Lung (tissue), 12 donors: ENCODE results near the gene ITGAV. TPM values are rescaled to one million over a fixed set of nuclear protein-coding genes. Genes with fewer than 3 reads are reported as not detected.

Experiments
- ATAC-seq: fragments of 200-7000 bp; cut with Tn5 transposase; one replicate; pipeline ENCODE4 v1.9.1; 2020; ENCODE audit warnings: moderate number of reproducible peaks; ENCODE audit not compliant: insufficient read depth, low FRiP score
- DNase-seq, 3 donors: peaks; one replicate each; pipeline ENCODE4 v3.0.0-alpha.2; 2013 to 2017
- H3K27ac ChIP-seq, 2 donors: one replicate each; pipeline ENCODE4 v1.5.1; 2013; ENCODE audit warnings: mild to moderate bottlenecking in 2 of 2, moderate library complexity in 2 of 2, control low read depth in 1 of 2, inconsistent platforms in 1 of 2, low read depth in 1 of 2, low read length in 1 of 2
- H3K27me3 ChIP-seq, 3 donors: one replicate each; pipeline ENCODE4 v1.5.1; 2013; ENCODE audit warnings: low read length in 2 of 3; ENCODE audit not compliant: control insufficient read depth in 3 of 3, insufficient read depth in 3 of 3
- H3K36me3 ChIP-seq, 4 donors: one replicate each; pipeline ENCODE4 v1.5.1; 2013; ENCODE audit warnings: low read length in 4 of 4, mild to moderate bottlenecking in 1 of 4, moderate library complexity in 1 of 4; ENCODE audit not compliant: control insufficient read depth in 4 of 4, insufficient read depth in 4 of 4
- H3K4me1 ChIP-seq, 5 donors: one replicate each; pipeline ENCODE4 v1.5.1; 2013; ENCODE audit warnings: low read length in 5 of 5, mild to moderate bottlenecking in 2 of 5, moderate library complexity in 1 of 5; ENCODE audit not compliant: control insufficient read depth in 5 of 5, insufficient read depth in 5 of 5
- H3K4me3 ChIP-seq: one replicate; pipeline ENCODE4 v1.5.1; 2013; ENCODE audit warnings: mild to moderate bottlenecking, control low read depth, moderate library complexity
- H3K9ac ChIP-seq, 2 donors: one replicate each; pipeline ENCODE4 v1.5.1; 2013; ENCODE audit warnings: low read length in 2 of 2, control low read depth in 1 of 2; ENCODE audit not compliant: insufficient read depth in 1 of 2
- H3K9me3 ChIP-seq, 4 donors: one replicate each; pipeline ENCODE4 v1.5.1; 2013; ENCODE audit warnings: low read length in 3 of 4, mild to moderate bottlenecking in 1 of 4, moderate library complexity in 1 of 4; ENCODE audit not compliant: control insufficient read depth in 4 of 4, insufficient read depth in 3 of 4
- WGBS, 2 donors: extraction: QIAGEN DNeasy Blood & Tissue Kit; methylation state at CpG; one replicate each; pipeline ENCODE4 v1.1.7; 2013; 5-methylcytosine and 5-hydroxymethylcytosine counted together
- polyA plus RNA-seq, 2 donors: library from polyadenylated mRNA; stranded (reverse); fragments of 200-250 nt; gene quantifications; one replicate each; pipeline ENCODE4 v1.2.1, GENCODE V29; 2013
- total RNA-seq, 2 donors: library from RNA; depleted of rRNA in 1 of 2; stranded (reverse); fragments of >200 nt in 1 of 2; gene quantifications; one replicate each; pipeline ENCODE4 v1.2.1, GENCODE V29; 2014 to 2021
- TF ChIP-seq, protein P1 (sequence below): IDR thresholded peaks from 2 replicates; pipeline ENCODE4 v1.5.1; 2012; ENCODE audit warnings: mild to moderate bottlenecking; ENCODE audit errors: control extremely low read depth, extremely low read depth
- donor health status: control.
- donor health status: control.
- donor health status: Bipolar disorder and iron deficiency.
- donor health status: healthy.
- donor health status: DM: yes; HTN: yes; CAD: no.

The ITGAV gene
- total and polyA plus RNA-seq, 4 donors, result 10.1 to 91.8 (median 43.8) TPM

DNA sequence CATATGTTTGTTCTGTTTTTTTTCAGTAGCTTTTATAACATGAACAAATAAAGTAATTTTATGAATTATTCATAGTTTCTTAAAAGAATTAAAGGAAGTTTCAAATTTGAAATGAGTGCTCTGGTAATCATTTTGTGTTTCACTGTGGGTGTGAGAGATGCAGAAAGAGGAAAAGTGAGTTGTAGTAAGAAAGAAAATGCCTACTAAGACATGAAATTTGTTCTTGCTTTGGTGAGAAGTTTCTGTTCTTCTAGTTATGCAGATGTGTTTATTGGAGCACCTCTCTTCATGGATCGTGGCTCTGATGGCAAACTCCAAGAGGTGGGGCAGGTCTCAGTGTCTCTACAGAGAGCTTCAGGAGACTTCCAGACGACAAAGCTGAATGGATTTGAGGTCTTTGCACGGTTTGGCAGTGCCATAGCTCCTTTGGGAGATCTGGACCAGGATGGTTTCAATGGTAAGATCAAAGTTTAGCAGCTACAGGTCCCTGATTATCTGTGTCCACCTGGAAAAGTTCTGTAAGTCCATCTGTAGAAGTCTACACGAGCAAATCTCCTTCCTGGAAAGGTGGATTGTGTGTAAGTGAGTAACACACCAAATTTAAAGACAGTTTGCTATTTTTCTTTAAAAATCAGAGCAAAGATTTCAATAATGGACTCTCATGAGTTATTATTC lies 51.4 kb downstream of the ITGAV start:
- Histone ChIP-seq H3K4me3 (no peak overlapping the region), H3K4me1 (peaks cover 0 to 3% (median 0%) of the 10 kb centered on the region in 5 donors), H3K36me3 (peaks cover 4 to 30% (median 7%) of the 10 kb centered on the region in 4 donors), H3K27me3 (no peaks in the 10 kb centered on the region), H3K9me3 (no peaks in the 10 kb centered on the region), H3K27ac (no peak overlapping the region), H3K9ac (no peak overlapping the region)
- DNase-seq (no peak), ATAC-seq (no peak)
- TF ChIP-seq, protein P1, sequence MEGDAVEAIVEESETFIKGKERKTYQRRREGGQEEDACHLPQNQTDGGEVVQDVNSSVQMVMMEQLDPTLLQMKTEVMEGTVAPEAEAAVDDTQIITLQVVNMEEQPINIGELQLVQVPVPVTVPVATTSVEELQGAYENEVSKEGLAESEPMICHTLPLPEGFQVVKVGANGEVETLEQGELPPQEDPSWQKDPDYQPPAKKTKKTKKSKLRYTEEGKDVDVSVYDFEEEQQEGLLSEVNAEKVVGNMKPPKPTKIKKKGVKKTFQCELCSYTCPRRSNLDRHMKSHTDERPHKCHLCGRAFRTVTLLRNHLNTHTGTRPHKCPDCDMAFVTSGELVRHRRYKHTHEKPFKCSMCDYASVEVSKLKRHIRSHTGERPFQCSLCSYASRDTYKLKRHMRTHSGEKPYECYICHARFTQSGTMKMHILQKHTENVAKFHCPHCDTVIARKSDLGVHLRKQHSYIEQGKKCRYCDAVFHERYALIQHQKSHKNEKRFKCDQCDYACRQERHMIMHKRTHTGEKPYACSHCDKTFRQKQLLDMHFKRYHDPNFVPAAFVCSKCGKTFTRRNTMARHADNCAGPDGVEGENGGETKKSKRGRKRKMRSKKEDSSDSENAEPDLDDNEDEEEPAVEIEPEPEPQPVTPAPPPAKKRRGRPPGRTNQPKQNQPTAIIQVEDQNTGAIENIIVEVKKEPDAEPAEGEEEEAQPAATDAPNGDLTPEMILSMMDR, result no peak
- 76 to 83% methylated on average over 4 of the region's 4 CpGs for WGBS, 2 donors

DNA sequence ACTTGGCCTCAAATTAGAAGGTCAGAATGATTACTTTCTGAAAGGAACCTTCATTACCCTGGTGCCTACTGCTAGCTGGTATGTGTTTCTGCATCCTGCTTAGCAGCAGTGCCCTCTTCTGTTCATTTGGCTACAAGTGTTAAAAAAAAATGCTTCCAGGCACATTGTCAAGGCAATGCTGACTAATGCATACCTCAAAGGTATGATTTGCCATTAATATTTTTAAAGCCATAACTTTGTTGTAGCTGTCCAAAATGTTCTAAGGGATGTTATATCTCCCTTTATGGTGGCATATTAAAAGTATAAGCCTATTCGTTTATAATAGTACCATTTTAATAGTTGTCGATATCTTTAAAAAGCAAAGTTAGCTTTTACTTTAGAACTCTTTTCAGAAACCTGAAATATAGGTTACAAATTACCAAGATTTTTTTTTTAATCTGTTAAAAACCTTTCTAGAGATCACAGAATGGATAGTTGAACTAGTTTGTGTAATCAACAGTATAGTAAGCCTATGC lies 52.0 kb downstream of the ITGAV start:
- TF ChIP-seq, protein P1, result peak; percentile 83
- peak; percentile 71 for ATAC-seq
- Histone ChIP-seq H3K9ac (no peak overlapping the region), H3K36me3 (peaks cover 4 to 33% (median 8%) of the 10 kb centered on the region in 4 donors), H3K4me3 (no peak overlapping the region), H3K9me3 (no peaks in the 10 kb centered on the region), H3K4me1 (peaks cover 0 to 3% (median 0%) of the 10 kb centered on the region in 5 donors), H3K27me3 (no peaks in the 10 kb centered on the region), H3K27ac (no peak overlapping the region)
- 93 to 98% methylated on average over 2 of the region's 2 CpGs for WGBS, 2 donors
- DNase-seq, result peak; percentile 37 to 78 (median 60)

DNA sequence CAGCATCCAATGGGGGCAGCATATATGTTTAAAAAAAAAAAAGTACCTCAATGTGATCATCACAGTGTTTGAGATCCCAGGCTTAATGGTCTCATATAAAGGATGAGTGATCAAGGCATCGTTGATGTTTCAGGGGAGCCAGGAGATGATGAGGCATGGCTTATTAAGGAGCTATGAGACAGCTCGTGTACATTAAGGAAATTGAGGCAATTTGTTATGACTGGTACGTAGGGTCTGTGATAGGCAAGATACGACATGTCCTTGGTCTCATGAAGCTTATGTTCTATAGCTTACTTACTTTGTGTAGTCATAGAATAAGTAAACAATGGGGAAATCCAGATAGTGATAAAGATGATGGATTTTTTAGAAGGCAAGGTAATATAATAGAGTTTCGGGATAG lies 54.9 kb downstream of the ITGAV start:
- 84 to 95% methylated on average over 5 of the region's 5 CpGs for WGBS, 2 donors
- no peak overlapping the region for H3K27ac ChIP-seq
- ATAC-seq, result no peak
- H3K27me3 ChIP-seq, result no peaks in the 10 kb centered on the region
- H3K9ac ChIP-seq, result no peak overlapping the region
- peaks cover 0 to 1% (median 0%) of the 10 kb centered on the region in 5 donors for H3K4me1 ChIP-seq
- H3K36me3 ChIP-seq, result peaks cover 4 to 27% (median 7%) of the 10 kb centered on the region in 4 donors
- TF ChIP-seq, protein P1, result no peak
- no peak overlapping the region for H3K4me3 ChIP-seq
- H3K9me3 ChIP-seq, result no peaks in the 10 kb centered on the region
- no peak for DNase-seq
